NOMO-1 (cell line): ENCODE data around the gene CEP72.
"Not testable (repeated sequence)": the region's sequence is repeated elsewhere in the genome, so short reads cannot be mapped to it uniquely, and the experiment has no call there.

Experiments
- DNase-seq, 2 experiments: peaks; one replicate each; lab custom pipeline; 2025; ENCODE audit not compliant: unreplicated experiment in 2 of 2; lab: John Stamatoyannopoulos, UW

Gene CEP72

GRCh38 chr5:680836-681235, 68.7 kb downstream of the CEP72 start:
- DNase-seq = not testable (repeated sequence)

- DNase-seq = not testable (repeated sequence)
These were observed 69.4 kb downstream of the CEP72 start for GRCh38 chr5:681317-682191.

DNA sequence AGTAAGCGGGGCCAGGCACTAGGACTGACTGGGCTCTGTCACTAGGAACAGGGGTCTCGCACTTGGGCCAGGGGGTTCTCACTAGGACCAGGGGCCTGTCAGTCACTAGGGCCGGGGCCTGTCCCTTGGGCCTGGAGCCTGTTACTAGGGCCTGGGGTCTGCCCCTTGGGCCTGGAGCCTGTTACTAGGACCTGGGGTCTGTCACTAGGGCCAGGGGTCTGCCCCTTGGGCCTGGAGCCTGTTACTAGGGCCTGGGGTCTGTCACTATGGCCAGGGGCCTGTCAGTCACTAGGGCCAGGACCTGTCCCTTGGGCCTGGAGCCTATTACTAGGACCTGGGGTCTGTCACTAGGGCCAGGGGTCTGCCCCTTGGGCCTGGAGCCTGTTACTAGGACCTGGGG, 70.1 kb downstream of the CEP72 start:
- DNase-seq = not testable (repeated sequence)

- DNase-seq = not testable (repeated sequence)
These were observed 70.7 kb downstream of the CEP72 start for GRCh38 chr5:682651-683358.

- DNase-seq = no peak
These were observed 71.7 kb downstream of the CEP72 start for GRCh38 chr5:683551-684481.

- DNase-seq = no peak
These were observed 72.6 kb downstream of the CEP72 start for GRCh38 chr5:684751-685216.

GRCh38 chr5:685262-686171, 73.4 kb downstream of the CEP72 start:
- DNase-seq = no peak

- DNase-seq = not testable (repeated sequence)
These were observed 74.0 kb downstream of the CEP72 start for GRCh38 chr5:686172-686523.

- not testable (repeated sequence) for DNase-seq
These were observed 74.8 kb downstream of the CEP72 start for GRCh38 chr5:686936-687335.

- not testable (repeated sequence) for DNase-seq
These were observed 76.3 kb downstream of the CEP72 start for GRCh38 chr5:688348-689010.

DNA sequence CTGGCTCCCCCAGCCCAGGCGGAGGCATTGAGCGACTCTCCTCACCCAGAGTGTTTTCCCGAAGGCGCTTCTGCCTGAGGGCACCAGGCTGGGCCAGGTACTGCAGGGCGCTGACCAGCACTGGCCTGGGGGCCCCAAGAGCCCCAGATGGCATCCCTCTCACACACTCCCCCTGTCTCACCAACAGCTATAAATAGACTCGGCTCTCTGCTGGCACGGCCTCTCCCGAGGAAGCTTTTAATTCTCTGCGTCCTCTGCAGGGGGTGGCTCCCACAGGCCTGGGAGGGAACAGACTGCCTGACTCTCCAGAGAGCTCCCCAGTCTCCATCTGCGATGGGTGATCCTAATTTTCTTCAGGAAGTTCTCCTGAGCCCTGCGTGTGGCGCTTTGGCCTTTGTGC, 78.2 kb downstream of the CEP72 start:
- not testable (repeated sequence) for DNase-seq

DNA sequence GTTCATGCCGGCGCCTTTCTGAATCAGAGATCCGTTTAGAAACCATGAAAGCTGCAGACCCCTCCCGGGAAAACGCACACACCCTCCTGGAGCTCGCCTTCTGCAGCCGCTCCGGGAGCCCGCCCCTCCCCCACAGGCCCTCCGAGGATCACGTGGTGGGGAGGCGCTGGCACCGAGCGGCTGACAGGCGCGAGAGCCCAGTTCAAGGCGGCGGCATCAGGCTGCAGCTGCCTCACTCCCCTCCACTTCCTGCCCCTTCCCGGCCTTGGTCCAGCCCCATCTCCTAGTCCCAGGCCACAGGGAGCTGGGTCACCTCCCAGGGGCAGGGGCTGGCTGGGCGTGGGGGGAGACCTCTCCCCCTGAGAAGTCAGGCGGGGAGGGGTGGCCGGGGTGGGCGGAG, 78.9 kb downstream of the CEP72 start:
- DNase-seq = not testable (repeated sequence)

DNA sequence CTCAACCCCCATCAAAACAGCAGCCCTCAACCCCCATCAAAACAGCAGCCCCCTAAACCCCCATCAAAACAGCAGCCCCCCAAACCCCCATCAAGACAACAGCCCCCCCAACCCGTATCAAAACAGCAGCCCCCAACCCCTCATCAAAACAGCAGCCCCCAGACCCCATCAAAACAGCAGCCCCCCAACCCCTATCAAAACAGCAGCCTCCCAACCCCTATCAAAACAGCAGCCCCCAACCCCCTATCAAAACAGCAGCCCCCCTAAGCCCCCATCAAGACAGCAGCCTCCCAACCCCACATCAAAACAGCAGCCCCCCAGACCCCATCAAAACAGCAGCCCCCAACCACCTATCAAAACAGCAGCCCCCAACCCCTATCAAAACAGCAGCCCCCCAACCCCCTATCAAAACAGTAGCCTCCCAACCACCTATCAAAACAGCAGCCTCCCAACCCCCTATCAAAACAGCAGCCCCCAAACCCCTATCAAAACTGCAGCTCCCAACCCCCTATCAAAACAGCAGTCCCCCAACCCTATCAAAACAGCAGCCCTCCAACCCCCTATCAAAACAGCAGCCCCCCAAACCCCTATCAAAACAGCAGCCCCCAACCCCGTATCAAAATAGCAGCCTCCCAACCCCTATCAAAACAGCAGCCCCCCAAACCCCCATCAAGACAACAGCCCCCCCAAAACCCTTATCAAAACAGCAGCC, 79.8 kb downstream of the CEP72 start:
- no peak for DNase-seq

DNA sequence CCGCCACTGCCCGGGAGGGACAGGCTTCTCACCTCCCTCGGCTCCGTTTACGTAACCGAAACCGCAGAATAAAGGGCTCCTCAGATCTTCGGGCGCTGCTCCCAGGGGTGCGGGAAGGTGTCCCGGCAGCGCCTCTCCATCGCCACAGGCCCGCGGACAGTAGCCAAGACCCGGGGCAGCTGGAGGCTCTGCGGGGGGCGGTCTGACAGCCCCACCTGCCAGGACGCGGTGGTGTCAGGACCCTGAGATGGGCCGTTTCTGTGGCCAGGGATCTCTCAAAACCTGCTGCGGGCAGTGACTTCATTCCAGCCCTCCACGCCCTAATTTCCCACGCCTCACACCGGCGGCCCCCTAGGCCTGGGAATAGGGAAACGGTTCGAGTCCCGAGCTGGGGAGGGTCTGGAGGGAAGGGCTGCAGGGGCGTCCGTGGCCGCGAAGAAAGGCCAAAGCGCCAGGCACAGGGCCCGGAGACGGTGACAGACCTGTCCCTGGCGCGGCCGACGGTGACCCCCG, 80.4 kb downstream of the CEP72 start:
- DNase-seq = not testable (repeated sequence)

DNA sequence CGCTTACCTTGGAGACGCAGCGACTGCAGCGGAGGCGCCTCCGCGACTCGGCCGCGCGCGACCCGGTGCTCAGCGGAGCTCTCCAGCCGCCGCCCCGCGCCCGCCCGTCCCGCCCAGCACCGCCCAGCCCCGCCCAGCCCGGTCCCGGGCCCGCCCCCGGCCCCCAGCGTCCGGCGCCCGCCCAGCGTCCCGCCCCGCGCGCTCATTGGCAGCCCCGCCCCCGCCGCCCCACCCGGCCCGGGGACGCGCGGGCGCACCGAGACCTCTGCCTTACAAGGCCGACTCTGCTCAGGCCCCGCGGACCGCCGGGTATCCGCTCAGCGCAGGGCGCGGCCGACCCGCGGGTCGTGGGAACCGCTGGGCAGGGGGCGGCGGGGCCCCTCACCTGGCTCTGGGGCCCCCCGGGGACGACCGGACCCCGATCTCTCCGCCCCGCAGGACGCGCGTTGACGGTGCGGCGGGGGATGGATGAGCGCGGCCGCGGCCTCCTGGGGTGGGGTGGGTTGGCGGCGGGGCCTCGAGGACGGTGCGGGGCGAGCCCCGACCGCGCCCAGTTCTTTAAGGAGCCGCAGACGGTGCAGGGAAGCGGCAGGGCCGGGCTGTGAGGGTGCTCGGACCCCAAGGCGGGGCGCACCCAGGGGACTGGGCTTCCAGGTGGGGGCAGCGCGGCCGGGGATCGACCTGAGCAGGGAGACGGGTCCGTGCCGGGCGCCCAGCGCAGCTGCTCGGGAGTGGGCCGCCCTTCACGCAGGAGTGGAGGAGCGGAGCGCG, 81.3 kb downstream of the CEP72 start, which contains the start of gene TPPP:
TSS of gene TPPP (minus strand) at position 82 of the 771 bp plus-strand sequence. CDS start 15,292 bp downstream, outside the sequence.
- peak; percentile 67 to 83 for DNase-seq

DNA sequence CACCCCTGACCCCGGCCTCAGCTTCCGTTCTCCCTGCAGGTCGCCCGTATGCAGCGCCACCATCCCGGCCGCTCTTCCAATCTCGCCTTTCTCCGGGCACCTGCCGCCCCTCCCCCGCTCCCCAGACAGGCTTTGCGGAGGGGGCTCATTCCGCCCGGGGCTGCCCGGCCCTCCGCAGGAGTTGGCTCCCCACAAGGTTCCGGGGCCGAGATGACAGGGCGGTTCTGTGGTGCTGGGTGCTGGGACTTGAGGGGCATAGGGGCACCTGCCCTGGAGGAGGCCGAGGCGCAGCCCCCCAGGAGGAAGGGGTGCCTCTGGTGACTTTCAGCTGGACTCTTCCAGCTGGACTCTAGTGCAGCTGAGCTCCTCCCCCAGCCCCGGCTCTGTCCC, 81.9 kb downstream of the CEP72 start:
- not testable (repeated sequence) for DNase-seq

DNA sequence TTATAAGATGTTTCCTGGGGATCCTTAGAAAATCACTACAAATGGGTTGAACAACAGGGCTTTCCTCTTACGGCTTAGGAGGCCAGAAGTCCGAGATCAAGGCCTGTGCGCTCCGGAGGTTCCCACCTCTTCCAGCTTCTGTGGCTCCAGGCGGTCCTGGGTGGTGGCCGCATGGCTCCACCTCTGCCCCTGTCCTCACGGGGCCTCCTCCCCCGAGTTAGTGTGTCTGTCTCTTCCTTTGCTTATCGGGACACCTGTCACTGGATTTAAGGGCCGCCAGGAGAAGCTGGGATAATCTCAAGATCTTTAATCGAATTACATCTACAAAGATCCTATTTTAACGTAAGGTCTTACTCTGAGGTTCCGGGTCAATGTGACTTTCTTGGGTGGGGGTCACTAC, 83.3 kb downstream of the CEP72 start:
- DNase-seq = not testable (repeated sequence)
